ENCODE measurements around the gene STAG1. TPM values are rescaled to one million over a fixed set of nuclear protein-coding genes. Genes with fewer than 3 reads are reported as not detected.

STAG1 gene
- total RNA-seq, 1 donor from 2014 or later = 24.1 TPM

DNA sequence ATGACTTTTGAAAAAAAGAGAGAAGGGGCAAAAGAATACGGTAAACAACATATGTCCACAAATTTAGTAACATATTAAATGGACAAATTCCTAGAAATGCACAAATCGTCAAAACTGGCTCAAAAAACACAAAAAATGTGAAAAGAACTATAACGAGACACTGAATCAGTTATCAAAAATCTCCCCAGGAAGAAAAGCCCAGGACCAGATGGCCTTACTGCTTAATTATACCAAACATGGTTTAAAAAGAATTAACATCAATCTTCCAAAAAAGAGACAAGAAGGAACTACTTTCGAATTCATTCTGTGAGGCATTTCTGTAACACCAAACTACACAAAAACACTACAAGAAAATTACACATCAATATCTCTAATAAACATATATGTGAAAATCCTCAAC lies 117.4 kb downstream of the STAG1 start:
- Histone ChIP-seq H3K27me3 (ENCODE audit: insufficient read depth, low read length) (no peaks in the 10 kb centered on the region), H3K4me1 (ENCODE audit: insufficient read depth, low read length) (peaks cover 9% of the 10 kb centered on the region), H3K79me2 (ENCODE audit: insufficient read depth, low read length) (peaks cover 90% of the 10 kb centered on the region), H2AFZ (ENCODE audit: low read depth, low read length) (no peak overlapping the region), H3K27ac (ENCODE audit: low read depth, low read length) (no peak overlapping the region), H4K20me1 (ENCODE audit: insufficient read depth, low read length) (peaks cover 55% of the 10 kb centered on the region), H3K36me3 (ENCODE audit: insufficient read depth, low read length) (no peaks in the 10 kb centered on the region), H3K9me3 (ENCODE audit: insufficient read depth, low read depth, low read length) (no peaks in the 10 kb centered on the region), H3K9ac (ENCODE audit: low read length) (no peak overlapping the region), H3K4me3 (ENCODE audit: insufficient read depth, low read depth, low read length) (no peak overlapping the region), H3K4me2 (ENCODE audit: low read length) (no peak overlapping the region)
- Mint-ChIP-seq H3K4me3 (ENCODE audit: unreplicated experiment) (no peak overlapping the region), H3K4me1 (ENCODE audit: low read depth, unreplicated experiment) (peaks cover 18% of the 10 kb centered on the region), H3K36me3 (ENCODE audit: low read depth, unreplicated experiment) (peaks cover 3% of the 10 kb centered on the region), H3K27ac (ENCODE audit: unreplicated experiment) (peak overlapping the region; percentile 8), H3K27me3 (ENCODE audit: low read depth, unreplicated experiment) (no peaks in the 10 kb centered on the region), H3K9me3 (ENCODE audit: unreplicated experiment) (no peaks in the 10 kb centered on the region)
- no peak for FAIRE-seq
- no peak for DNase-seq (ENCODE audit: low read depth)
- TF ChIP-seq EZH2 (IDR thresholded peaks at IDR 0.05; ENCODE audit: insufficient read depth, low read length) = no peak
- TF ChIP-seq, protein P1, sequence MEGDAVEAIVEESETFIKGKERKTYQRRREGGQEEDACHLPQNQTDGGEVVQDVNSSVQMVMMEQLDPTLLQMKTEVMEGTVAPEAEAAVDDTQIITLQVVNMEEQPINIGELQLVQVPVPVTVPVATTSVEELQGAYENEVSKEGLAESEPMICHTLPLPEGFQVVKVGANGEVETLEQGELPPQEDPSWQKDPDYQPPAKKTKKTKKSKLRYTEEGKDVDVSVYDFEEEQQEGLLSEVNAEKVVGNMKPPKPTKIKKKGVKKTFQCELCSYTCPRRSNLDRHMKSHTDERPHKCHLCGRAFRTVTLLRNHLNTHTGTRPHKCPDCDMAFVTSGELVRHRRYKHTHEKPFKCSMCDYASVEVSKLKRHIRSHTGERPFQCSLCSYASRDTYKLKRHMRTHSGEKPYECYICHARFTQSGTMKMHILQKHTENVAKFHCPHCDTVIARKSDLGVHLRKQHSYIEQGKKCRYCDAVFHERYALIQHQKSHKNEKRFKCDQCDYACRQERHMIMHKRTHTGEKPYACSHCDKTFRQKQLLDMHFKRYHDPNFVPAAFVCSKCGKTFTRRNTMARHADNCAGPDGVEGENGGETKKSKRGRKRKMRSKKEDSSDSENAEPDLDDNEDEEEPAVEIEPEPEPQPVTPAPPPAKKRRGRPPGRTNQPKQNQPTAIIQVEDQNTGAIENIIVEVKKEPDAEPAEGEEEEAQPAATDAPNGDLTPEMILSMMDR (IDR thresholded peaks at IDR 0.05; ENCODE audit: insufficient read depth, low read depth, low read length) = no peak

DNA sequence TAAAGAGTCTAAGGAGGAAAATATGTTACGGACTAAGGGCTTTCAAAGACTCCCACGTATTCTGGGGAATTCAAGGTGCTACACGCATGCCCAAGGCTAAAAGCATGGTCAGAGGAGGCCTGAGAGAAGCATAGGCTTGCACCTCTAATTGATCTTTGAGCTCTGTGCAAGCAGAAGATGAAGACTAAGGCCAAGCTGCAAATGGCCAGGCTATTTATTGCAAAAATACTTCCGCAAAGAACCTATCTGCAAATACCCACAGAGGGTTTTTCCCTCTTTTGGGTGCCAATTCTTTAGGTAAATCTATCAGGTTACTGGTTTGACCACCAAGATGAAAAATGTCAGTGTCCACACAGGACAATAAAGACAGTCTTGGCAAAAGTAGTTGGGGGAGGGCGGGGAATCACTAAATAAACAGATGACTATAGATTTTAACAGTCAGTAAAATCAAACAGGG lies 119.5 kb downstream of the STAG1 start:
- Mint-ChIP-seq H3K9me3 (ENCODE audit: unreplicated experiment) (no peaks in the 10 kb centered on the region), H3K4me1 (ENCODE audit: low read depth, unreplicated experiment) (peaks cover 18% of the 10 kb centered on the region), H3K27me3 (ENCODE audit: low read depth, unreplicated experiment) (no peaks in the 10 kb centered on the region), H3K36me3 (ENCODE audit: low read depth, unreplicated experiment) (peaks cover 9% of the 10 kb centered on the region), H3K27ac (ENCODE audit: unreplicated experiment) (no peak overlapping the region), H3K4me3 (ENCODE audit: unreplicated experiment) (no peak overlapping the region)
- Histone ChIP-seq H3K4me1 (ENCODE audit: insufficient read depth, low read length) (peaks cover 9% of the 10 kb centered on the region), H2AFZ (ENCODE audit: low read depth, low read length) (no peak overlapping the region), H3K9ac (ENCODE audit: low read length) (no peak overlapping the region), H3K27me3 (ENCODE audit: insufficient read depth, low read length) (no peaks in the 10 kb centered on the region), H3K4me2 (ENCODE audit: low read length) (peak overlapping the region; percentile 12), H3K27ac (ENCODE audit: low read depth, low read length) (no peak overlapping the region), H3K9me3 (ENCODE audit: insufficient read depth, low read depth, low read length) (no peaks in the 10 kb centered on the region), H4K20me1 (ENCODE audit: insufficient read depth, low read length) (peaks cover 41% of the 10 kb centered on the region), H3K4me3 (ENCODE audit: insufficient read depth, low read depth, low read length) (no peak overlapping the region), H3K79me2 (ENCODE audit: insufficient read depth, low read length) (peaks cover 70% of the 10 kb centered on the region), H3K36me3 (ENCODE audit: insufficient read depth, low read length) (no peaks in the 10 kb centered on the region)
- FAIRE-seq = no peak
- DNase-seq (ENCODE audit: low read depth) = peak; percentile 20
- TF ChIP-seq, protein P1 (IDR thresholded peaks at IDR 0.05; ENCODE audit: insufficient read depth, low read depth, low read length) = no peak
- TF ChIP-seq EZH2 (IDR thresholded peaks at IDR 0.05; ENCODE audit: insufficient read depth, low read length) = no peak

DNA sequence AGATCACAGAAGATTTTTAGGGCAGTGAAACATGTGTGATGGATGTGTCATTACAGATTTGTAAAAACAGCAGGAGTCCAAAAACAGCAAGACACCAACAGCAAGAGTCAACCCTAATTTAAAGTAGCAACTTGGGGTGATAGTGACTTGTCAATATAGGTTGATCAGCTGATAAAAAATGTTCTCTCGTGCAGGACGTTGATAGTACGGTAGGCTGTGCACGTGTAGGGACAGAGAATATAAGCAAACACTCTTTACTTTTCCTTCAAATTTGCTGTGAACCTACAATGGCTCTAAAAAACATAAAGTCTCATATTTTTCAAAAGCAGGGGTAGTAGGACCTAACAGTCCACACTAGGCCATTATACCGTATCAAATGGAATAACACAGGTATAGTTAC lies 120.8 kb downstream of the STAG1 start:
- H3K4me3 ChIP-seq (ENCODE audit: insufficient read depth, low read depth, low read length) = no peak overlapping the region
- no peaks in the 10 kb centered on the region for H3K27me3 ChIP-seq (ENCODE audit: insufficient read depth, low read length)
- Mint-ChIP-seq H3K4me1 (ENCODE audit: low read depth, unreplicated experiment) (peaks cover 13% of the 10 kb centered on the region), H3K9me3 (ENCODE audit: unreplicated experiment) (no peaks in the 10 kb centered on the region), H3K36me3 (ENCODE audit: low read depth, unreplicated experiment) (peaks cover 10% of the 10 kb centered on the region), H3K27me3 (ENCODE audit: low read depth, unreplicated experiment) (no peaks in the 10 kb centered on the region), H3K4me3 (ENCODE audit: unreplicated experiment) (no peak overlapping the region), H3K27ac (ENCODE audit: unreplicated experiment) (no peak overlapping the region)
- no peak overlapping the region for H3K27ac ChIP-seq (ENCODE audit: low read depth, low read length)
- no peaks in the 10 kb centered on the region for H3K36me3 ChIP-seq (ENCODE audit: insufficient read depth, low read length)
- FAIRE-seq = peak; percentile 26
- no peak overlapping the region for H2AFZ ChIP-seq (ENCODE audit: low read depth, low read length)
- H4K20me1 ChIP-seq (ENCODE audit: insufficient read depth, low read length) = peaks cover 39% of the 10 kb centered on the region
- H3K4me1 ChIP-seq (ENCODE audit: insufficient read depth, low read length) = peaks cover 9% of the 10 kb centered on the region
- no peaks in the 10 kb centered on the region for H3K9me3 ChIP-seq (ENCODE audit: insufficient read depth, low read depth, low read length)
- H3K4me2 ChIP-seq (ENCODE audit: low read length) = no peak overlapping the region
- no peak overlapping the region for H3K9ac ChIP-seq (ENCODE audit: low read length)
- H3K79me2 ChIP-seq (ENCODE audit: insufficient read depth, low read length) = peaks cover 63% of the 10 kb centered on the region
- DNase-seq (ENCODE audit: low read depth) = no peak
- TF ChIP-seq, protein P1 (IDR thresholded peaks at IDR 0.05; ENCODE audit: insufficient read depth, low read depth, low read length) = no peak
- TF ChIP-seq EZH2 (IDR thresholded peaks at IDR 0.05; ENCODE audit: insufficient read depth, low read length) = no peak

All from astrocyte (in vitro differentiated cells and primary cell).